ENCODE data around the gene CHI3L1.

Gene CHI3L1

GRCh38 chr1:203173011-203173555, 13.4 kb downstream of the CHI3L1 start:
- Histone ChIP-seq H3K27ac (ENCODE audit: low read length) (no peak overlapping the region), H3K27me3 (ENCODE audit: low read depth, low read length) (no peaks in the 10 kb centered on the region), H3K4me1 (ENCODE audit: control insufficient read depth in 1 of 2, insufficient read depth in 2 of 2, low read length in 2 of 2) (no peaks in the 10 kb centered on the region), H3K36me3 (ENCODE audit: control insufficient read depth in 1 of 2, insufficient read depth in 2 of 2, low read length in 2 of 2) (no peaks in the 10 kb centered on the region), H3K4me3 (ENCODE audit: low read depth in 1 of 2, low read length in 2 of 2) (no peak overlapping the region), H3K9me3 (ENCODE audit: control insufficient read depth in 1 of 2, low read length in 2 of 2) (no peaks in the 10 kb centered on the region)

- H3K4me3 ChIP-seq (ENCODE audit: low read depth in 1 of 2, low read length in 2 of 2) = no peak overlapping the region
- no peaks in the 10 kb centered on the region for H3K27me3 ChIP-seq (ENCODE audit: low read depth, low read length)
- no peaks in the 10 kb centered on the region for H3K9me3 ChIP-seq (ENCODE audit: control insufficient read depth in 1 of 2, low read length in 2 of 2)
- no peaks in the 10 kb centered on the region for H3K36me3 ChIP-seq (ENCODE audit: control insufficient read depth in 1 of 2, insufficient read depth in 2 of 2, low read length in 2 of 2)
- H3K27ac ChIP-seq (ENCODE audit: low read length) = no peak overlapping the region
- no peaks in the 10 kb centered on the region for H3K4me1 ChIP-seq (ENCODE audit: control insufficient read depth in 1 of 2, insufficient read depth in 2 of 2, low read length in 2 of 2)
Measured at GRCh38 chr1:203172184-203173010, 14.1 kb downstream of the CHI3L1 start.

- Histone ChIP-seq H3K4me1 (ENCODE audit: control insufficient read depth in 1 of 2, insufficient read depth in 2 of 2, low read length in 2 of 2) (no peaks in the 10 kb centered on the region), H3K27me3 (ENCODE audit: low read depth, low read length) (no peaks in the 10 kb centered on the region), H3K27ac (ENCODE audit: low read length) (no peak overlapping the region), H3K4me3 (ENCODE audit: low read depth in 1 of 2, low read length in 2 of 2) (no peak overlapping the region), H3K9me3 (ENCODE audit: control insufficient read depth in 1 of 2, low read length in 2 of 2) (no peaks in the 10 kb centered on the region), H3K36me3 (ENCODE audit: control insufficient read depth in 1 of 2, insufficient read depth in 2 of 2, low read length in 2 of 2) (no peaks in the 10 kb centered on the region)
Measured at GRCh38 chr1:203171341-203172183, 14.9 kb downstream of the CHI3L1 start.

GRCh38 chr1:203170625-203171330, 15.7 kb downstream of the CHI3L1 start:
- Histone ChIP-seq H3K9me3 (ENCODE audit: control insufficient read depth in 1 of 2, low read length in 2 of 2) (no peaks in the 10 kb centered on the region), H3K27me3 (ENCODE audit: low read depth, low read length) (no peaks in the 10 kb centered on the region), H3K4me1 (ENCODE audit: control insufficient read depth in 1 of 2, insufficient read depth in 2 of 2, low read length in 2 of 2) (no peaks in the 10 kb centered on the region), H3K4me3 (ENCODE audit: low read depth in 1 of 2, low read length in 2 of 2) (no peak overlapping the region), H3K36me3 (ENCODE audit: control insufficient read depth in 1 of 2, insufficient read depth in 2 of 2, low read length in 2 of 2) (no peaks in the 10 kb centered on the region), H3K27ac (ENCODE audit: low read length) (no peak overlapping the region)

- H3K27ac ChIP-seq (ENCODE audit: low read length) = no peak overlapping the region
Measured at GRCh38 chr1:203169770-203170520, 16.6 kb downstream of the CHI3L1 start.

GRCh38 chr1:203168991-203169390, 17.5 kb downstream of the CHI3L1 start:
- H3K9me3 ChIP-seq (ENCODE audit: control insufficient read depth in 1 of 2, low read length in 2 of 2) = no peaks in the 10 kb centered on the region
- H3K4me3 ChIP-seq (ENCODE audit: low read depth in 1 of 2, low read length in 2 of 2) = no peak overlapping the region
- no peaks in the 10 kb centered on the region for H3K27me3 ChIP-seq (ENCODE audit: low read depth, low read length)
- H3K27ac ChIP-seq (ENCODE audit: low read length) = no peak overlapping the region
- no peaks in the 10 kb centered on the region for H3K36me3 ChIP-seq (ENCODE audit: control insufficient read depth in 1 of 2, insufficient read depth in 2 of 2, low read length in 2 of 2)
- no peaks in the 10 kb centered on the region for H3K4me1 ChIP-seq (ENCODE audit: control insufficient read depth in 1 of 2, insufficient read depth in 2 of 2, low read length in 2 of 2)

More at GRCh38 chr1:203169770-203170520, 16.6 kb downstream of the CHI3L1 start:
- no peaks in the 10 kb centered on the region for H3K9me3 ChIP-seq (ENCODE audit: control insufficient read depth in 1 of 2, low read length in 2 of 2)
- H3K4me3 ChIP-seq (ENCODE audit: low read depth in 1 of 2, low read length in 2 of 2) = no peak overlapping the region
- H3K27me3 ChIP-seq (ENCODE audit: low read depth, low read length) = no peaks in the 10 kb centered on the region
- no peaks in the 10 kb centered on the region for H3K4me1 ChIP-seq (ENCODE audit: control insufficient read depth in 1 of 2, insufficient read depth in 2 of 2, low read length in 2 of 2)
- no peaks in the 10 kb centered on the region for H3K36me3 ChIP-seq (ENCODE audit: control insufficient read depth in 1 of 2, insufficient read depth in 2 of 2, low read length in 2 of 2)

GRCh38 chr1:203168256-203168786, 18.2 kb downstream of the CHI3L1 start:
- no peak overlapping the region for H3K4me3 ChIP-seq (ENCODE audit: low read depth in 1 of 2, low read length in 2 of 2)
- H3K27ac ChIP-seq (ENCODE audit: low read length) = no peak overlapping the region
- no peaks in the 10 kb centered on the region for H3K4me1 ChIP-seq (ENCODE audit: control insufficient read depth in 1 of 2, insufficient read depth in 2 of 2, low read length in 2 of 2)
- no peaks in the 10 kb centered on the region for H3K36me3 ChIP-seq (ENCODE audit: control insufficient read depth in 1 of 2, insufficient read depth in 2 of 2, low read length in 2 of 2)
- H3K9me3 ChIP-seq (ENCODE audit: control insufficient read depth in 1 of 2, low read length in 2 of 2) = no peaks in the 10 kb centered on the region
- H3K27me3 ChIP-seq (ENCODE audit: low read depth, low read length) = no peaks in the 10 kb centered on the region

- H3K36me3 ChIP-seq (ENCODE audit: control insufficient read depth in 1 of 2, insufficient read depth in 2 of 2, low read length in 2 of 2) = no peaks in the 10 kb centered on the region
Measured at GRCh38 chr1:203167913-203168200, 18.6 kb downstream of the CHI3L1 start.

GRCh38 chr1:203167026-203167912, 19.2 kb downstream of the CHI3L1 start:
- no peak overlapping the region for H3K4me3 ChIP-seq (ENCODE audit: low read depth in 1 of 2, low read length in 2 of 2)
- H3K4me1 ChIP-seq (ENCODE audit: control insufficient read depth in 1 of 2, insufficient read depth in 2 of 2, low read length in 2 of 2) = no peaks in the 10 kb centered on the region
- H3K27ac ChIP-seq (ENCODE audit: low read length) = no peak overlapping the region
- H3K27me3 ChIP-seq (ENCODE audit: low read depth, low read length) = no peaks in the 10 kb centered on the region
- H3K9me3 ChIP-seq (ENCODE audit: control insufficient read depth in 1 of 2, low read length in 2 of 2) = no peaks in the 10 kb centered on the region
- H3K36me3 ChIP-seq (ENCODE audit: control insufficient read depth in 1 of 2, insufficient read depth in 2 of 2, low read length in 2 of 2) = no peaks in the 10 kb centered on the region

More at GRCh38 chr1:203167913-203168200, 18.6 kb downstream of the CHI3L1 start:
- no peaks in the 10 kb centered on the region for H3K9me3 ChIP-seq (ENCODE audit: control insufficient read depth in 1 of 2, low read length in 2 of 2)
- H3K4me3 ChIP-seq (ENCODE audit: low read depth in 1 of 2, low read length in 2 of 2) = no peak overlapping the region
- H3K27me3 ChIP-seq (ENCODE audit: low read depth, low read length) = no peaks in the 10 kb centered on the region
- no peaks in the 10 kb centered on the region for H3K4me1 ChIP-seq (ENCODE audit: control insufficient read depth in 1 of 2, insufficient read depth in 2 of 2, low read length in 2 of 2)
- no peak overlapping the region for H3K27ac ChIP-seq (ENCODE audit: low read length)

Measured in muscle layer of duodenum (tissue), 2 donors.